Fibroblast of lung (primary cell): ENCODE measurements around the gene GLT6D1. TPM values are rescaled to one million over a fixed set of nuclear protein-coding genes. Genes with fewer than 3 reads are reported as not detected.

Source experiments
- DNase-seq, 2 donors: peaks; one replicate each; pipeline versions ENCODE4 v3.0.0 to v3.0.0-alpha.2; 2010; ENCODE audit warnings: low read depth in 2 of 2
- H2AFZ ChIP-seq: 2 replicates; pipeline ENCODE4 v1.5.1; 2012; ENCODE audit warnings: low read length, control low read depth, inconsistent platforms
- H3K27ac ChIP-seq: 2 replicates; pipeline ENCODE4 v1.5.1; 2011; ENCODE audit warnings: low read length, control low read depth; ENCODE audit not compliant: insufficient read depth
- H3K27me3 ChIP-seq: 2 replicates; pipeline ENCODE4 v1.5.1; 2011; ENCODE audit warnings: mild to moderate bottlenecking, low read length; ENCODE audit not compliant: control insufficient read depth, insufficient read depth
- H3K36me3 ChIP-seq: 2 replicates; pipeline ENCODE4 v1.5.1; 2011; ENCODE audit warnings: low read length; ENCODE audit not compliant: control insufficient read depth, insufficient read depth
- H3K4me1 ChIP-seq: 2 replicates; pipeline ENCODE4 v1.5.1; 2011; ENCODE audit warnings: low read length; ENCODE audit not compliant: control insufficient read depth, insufficient read depth; ENCODE audit errors: extremely low read depth
- H3K4me2 ChIP-seq: 2 replicates; pipeline ENCODE4 v1.5.1; 2011; ENCODE audit warnings: low read length, control low read depth; ENCODE audit not compliant: insufficient read depth; ENCODE audit errors: extremely low read depth
- H3K4me3 ChIP-seq, 4 experiments: fragments of 200-600 bp in 1 of 4; sonication (generic) in 1 of 4; replicated peaks in 1 of 4; 2 replicates each; pipeline ENCODE4 v1.5.1; 2011 to 2016; ENCODE audit warnings: low read length in 4 of 4, low read depth in 3 of 4, mild to moderate bottlenecking in 3 of 4, control low read depth in 2 of 4, inconsistent platforms in 1 of 4, mixed read lengths in 1 of 4; ENCODE audit not compliant: insufficient read depth in 1 of 4; ENCODE audit errors: control extremely low read depth in 1 of 4
- H3K79me2 ChIP-seq: 2 replicates; pipeline ENCODE4 v1.5.1; 2012; ENCODE audit warnings: mild to moderate bottlenecking, low read length, inconsistent platforms; ENCODE audit not compliant: control insufficient read depth, insufficient read depth
- H3K9ac ChIP-seq: 2 replicates; pipeline ENCODE4 v1.5.1; 2011; ENCODE audit warnings: mild to moderate bottlenecking, low read length, control low read depth; ENCODE audit not compliant: insufficient read depth
- H3K9me3 ChIP-seq: 2 replicates; pipeline ENCODE4 v1.5.1; 2012; ENCODE audit warnings: low read depth, low read length; ENCODE audit not compliant: control insufficient read depth, insufficient read depth
- H4K20me1 ChIP-seq: 2 replicates; pipeline ENCODE4 v1.5.1; 2011; ENCODE audit warnings: low read length; ENCODE audit not compliant: control insufficient read depth, insufficient read depth; ENCODE audit errors: extremely low read depth
- CTCF ChIP-seq, 2 donors: IDR thresholded peaks in 1 of 2; conservative IDR thresholded peaks in 1 of 2; 1 replicate in 1 of 2; 2 replicates in 1 of 2; pipeline ENCODE4 v1.5.1; 2011 to 2012; ENCODE audit warnings: low read length in 2 of 2, control low read depth in 1 of 2, inconsistent platforms in 1 of 2, low read depth in 1 of 2, mild to moderate bottlenecking in 1 of 2
- EZH2 ChIP-seq: IDR thresholded peaks from 2 replicates; pipeline ENCODE4 v1.5.1; 2012; ENCODE audit warnings: low read length, control low read depth, mild to moderate bottlenecking; ENCODE audit errors: missing control alignments
- polyA plus RNA-seq, 2 donors: library from polyadenylated mRNA; depleted of rRNA in 1 of 2; stranded (reverse) in 1 of 2; unstranded in 1 of 2; fragments of >200 nt; gene quantifications; 2 replicates each; pipeline ENCODE4 v1.2.1, GENCODE V29; 2011 to 2012; ENCODE audit warnings: missing spikeins in 1 of 2
- total RNA-seq: library from RNA; depleted of rRNA; stranded (reverse); fragments of >200 nt; gene quantifications from 2 replicates; pipeline ENCODE4 v1.2.1, GENCODE V29; 2014

The GLT6D1 gene
- total and polyA plus RNA-seq, 2 donors (not counting 1 experiment from before 2014, with no cell fraction given): not detected

GRCh38 chr9:135620558-135620957, 18.8 kb downstream of the GLT6D1 start:
- Histone ChIP-seq H3K4me3 (no peak overlapping the region), H4K20me1 (no peaks in the 10 kb centered on the region), H3K4me2 (no peak overlapping the region), H3K27me3 (no peaks in the 10 kb centered on the region), H3K27ac (no peak overlapping the region), H3K9me3 (no peaks in the 10 kb centered on the region), H3K4me1 (no peaks in the 10 kb centered on the region), H2AFZ (no peak overlapping the region), H3K9ac (no peak overlapping the region), H3K36me3 (no peaks in the 10 kb centered on the region), H3K79me2 (no peaks in the 10 kb centered on the region)
- no peak for DNase-seq
- TF ChIP-seq EZH2: no peak
- no peak for TF ChIP-seq CTCF (conservative IDR thresholded peaks at IDR 0.05 in 1 of 2, IDR thresholded peaks at IDR 0.05 in 1 of 2; ENCODE audit: low read depth in 1 of 2, low read length in 2 of 2)

- Histone ChIP-seq H3K4me2 (no peak overlapping the region), H3K4me1 (no peaks in the 10 kb centered on the region), H3K9me3 (no peaks in the 10 kb centered on the region), H3K36me3 (no peaks in the 10 kb centered on the region), H3K9ac (no peak overlapping the region), H4K20me1 (no peaks in the 10 kb centered on the region), H3K79me2 (no peaks in the 10 kb centered on the region), H3K27me3 (no peaks in the 10 kb centered on the region), H3K4me3 (no peak overlapping the region), H3K27ac (no peak overlapping the region), H2AFZ (no peak overlapping the region)
- DNase-seq: no peak
- no peak for TF ChIP-seq EZH2
- no peak for TF ChIP-seq CTCF (conservative IDR thresholded peaks at IDR 0.05 in 1 of 2, IDR thresholded peaks at IDR 0.05 in 1 of 2; ENCODE audit: low read depth in 1 of 2, low read length in 2 of 2)
These were observed 19.8 kb downstream of the GLT6D1 start for GRCh38 chr9:135619599-135619886.

- H3K9ac ChIP-seq: no peak overlapping the region
- H3K4me3 ChIP-seq: no peak overlapping the region
- H3K27ac ChIP-seq: no peak overlapping the region
- H3K4me2 ChIP-seq: no peak overlapping the region
- no peak for DNase-seq
- no peaks in the 10 kb centered on the region for H3K79me2 ChIP-seq
- no peaks in the 10 kb centered on the region for H4K20me1 ChIP-seq
- no peaks in the 10 kb centered on the region for H3K27me3 ChIP-seq
- no peak overlapping the region for H2AFZ ChIP-seq
- no peaks in the 10 kb centered on the region for H3K9me3 ChIP-seq
- TF ChIP-seq CTCF (conservative IDR thresholded peaks at IDR 0.05 in 1 of 2, IDR thresholded peaks at IDR 0.05 in 1 of 2; ENCODE audit: low read depth in 1 of 2, low read length in 2 of 2): no peak
- no peak for TF ChIP-seq EZH2
- no peaks in the 10 kb centered on the region for H3K4me1 ChIP-seq
- no peaks in the 10 kb centered on the region for H3K36me3 ChIP-seq
These were observed 20.3 kb downstream of the GLT6D1 start for GRCh38 chr9:135618866-135619598.
